PC-3 (cell line): Measurements from ENCODE around the gene RPS8. TPM values are rescaled to one million over a fixed set of nuclear protein-coding genes. Genes with fewer than 3 reads are reported as not detected.

Experiments used
- ATAC-seq: fragments of 200-7000 bp; cut with Tn5 transposase; 2 replicates; pipeline ENCODE4 v1.9.1; 2020; ENCODE audit warnings: mild to moderate bottlenecking, moderate library complexity
- BruUV-seq: library from RNA; stranded (reverse); fragments of 400-500 nt; replicated peaks from 2 replicates; lab custom pipeline; 2021; lab: Mats Ljungman, UMichigan
- CTCF ChIA-PET: fragments of 300-600 bp; sonication (Branson Sonifier 250); formaldehyde crosslinking; loops from one replicate; lab custom pipeline; 2022; ENCODE audit warnings: antibody characterized with exemption; lab: Charles Lee
- POLR2A ChIA-PET: fragments of 300-600 bp; sonication (Branson Sonifier 250); formaldehyde crosslinking; loops from one replicate; lab custom pipeline; 2022; ENCODE audit warnings: antibody characterized with exemption; ENCODE audit not compliant: unreplicated experiment; lab: Charles Lee
- DNase-seq: peaks from one replicate; pipeline ENCODE4 v3.0.0-alpha.2; 2015
- H2AFZ ChIP-seq: fragments of 300-600 bp; sonication (generic); 2 replicates; pipeline ENCODE4 v1.6.0; 2016; ENCODE audit warnings: antibody characterized with exemption, low read length
- H3F3A ChIP-seq: fragments of 300-600 bp; sonication (generic); one replicate; pipeline ENCODE4 v1.6.0; 2017; ENCODE audit warnings: antibody characterized with exemption, low read length, control low read depth, mild to moderate bottlenecking; ENCODE audit not compliant: unreplicated experiment
- H3K27ac ChIP-seq: fragments of 300-600 bp; sonication (generic); 2 replicates; pipeline ENCODE4 v1.5.1; 2016; ENCODE audit warnings: mild to moderate bottlenecking, low read length
- H3K27me3 ChIP-seq: fragments of 300-600 bp; sonication (generic); 2 replicates; pipeline ENCODE4 v1.6.1; 2016; ENCODE audit warnings: low read length, mixed read lengths
- H3K36me3 ChIP-seq: fragments of 300-600 bp; sonication (generic); 2 replicates; pipeline ENCODE4 v1.6.1; 2016; ENCODE audit warnings: low read depth, mixed run types, low read length, mixed read lengths
- H3K4me1 ChIP-seq: fragments of 300-600 bp; sonication (generic); 2 replicates; pipeline ENCODE4 v1.5.1; 2016; ENCODE audit warnings: low read length; ENCODE audit not compliant: insufficient read depth
- H3K4me2 ChIP-seq: fragments of 300-600 bp; sonication (generic); 2 replicates; pipeline ENCODE4 v1.6.0; 2016; ENCODE audit warnings: low read length
- H3K4me3 ChIP-seq: fragments of 300-600 bp; sonication (generic); 2 replicates; pipeline ENCODE4 v1.5.1; 2016; ENCODE audit warnings: mild to moderate bottlenecking, low read length, mixed read lengths
- H3K79me2 ChIP-seq: fragments of 300-600 bp; sonication (generic); 2 replicates; pipeline ENCODE4 v1.6.1; 2017; ENCODE audit warnings: low read length, mixed read lengths
- H3K9ac ChIP-seq: fragments of 300-600 bp; sonication (generic); 2 replicates; pipeline ENCODE4 v1.6.0; 2016; ENCODE audit warnings: mild to moderate bottlenecking, low read length
- H3K9me2 ChIP-seq: fragments of 300-600 bp; sonication (generic); replicated peaks from 2 replicates; pipeline ENCODE4 v1.6.1; 2016; ENCODE audit warnings: mixed run types, low read length, mixed read lengths
- H3K9me3 ChIP-seq: fragments of 300-600 bp; sonication (generic); 2 replicates; pipeline ENCODE4 v1.6.1; 2016; ENCODE audit warnings: low read length, mixed read lengths
- H4K20me1 ChIP-seq: fragments of 300-600 bp; sonication (generic); 2 replicates; pipeline ENCODE4 v1.6.1; 2016; ENCODE audit warnings: low read length, mixed read lengths
- CTCF ChIP-seq: fragments of 300-600 bp; sonication (generic); conservative IDR thresholded peaks from 2 replicates; pipeline ENCODE4 v1.5.1; 2017; ENCODE audit warnings: antibody characterized with exemption, low read depth, mild to moderate bottlenecking, low read length
- EZH2 ChIP-seq: fragments of 300-600 bp; sonication (generic); IDR thresholded peaks from one replicate; pipeline ENCODE4 v1.6.1; 2017; ENCODE audit warnings: antibody characterized with exemption, mild to moderate bottlenecking, low read length; ENCODE audit not compliant: unreplicated experiment
- EZH2phosphoT487 ChIP-seq: fragments of 300-600 bp; sonication (generic); IDR thresholded peaks from 2 replicates; pipeline ENCODE4 v1.6.1; 2018; ENCODE audit warnings: mild to moderate bottlenecking, antibody characterized with exemption, low read length, borderline replicate concordance
- intact Hi-C: fragments of 100-400 bp; cut with micrococcal nuclease; formaldehyde crosslinking; loops from 2 replicates; pipeline ENCODE4 v1.9.0; 2023
- total RNA-seq: library from RNA; depleted of rRNA; stranded (reverse); fragments of >200 nt; gene quantifications from 2 replicates; pipeline ENCODE4 v1.2.3, GENCODE V29; 2014

RPS8 gene
- total RNA-seq, 1 experiment from 2014 or later, result 1,663 TPM

DNA sequence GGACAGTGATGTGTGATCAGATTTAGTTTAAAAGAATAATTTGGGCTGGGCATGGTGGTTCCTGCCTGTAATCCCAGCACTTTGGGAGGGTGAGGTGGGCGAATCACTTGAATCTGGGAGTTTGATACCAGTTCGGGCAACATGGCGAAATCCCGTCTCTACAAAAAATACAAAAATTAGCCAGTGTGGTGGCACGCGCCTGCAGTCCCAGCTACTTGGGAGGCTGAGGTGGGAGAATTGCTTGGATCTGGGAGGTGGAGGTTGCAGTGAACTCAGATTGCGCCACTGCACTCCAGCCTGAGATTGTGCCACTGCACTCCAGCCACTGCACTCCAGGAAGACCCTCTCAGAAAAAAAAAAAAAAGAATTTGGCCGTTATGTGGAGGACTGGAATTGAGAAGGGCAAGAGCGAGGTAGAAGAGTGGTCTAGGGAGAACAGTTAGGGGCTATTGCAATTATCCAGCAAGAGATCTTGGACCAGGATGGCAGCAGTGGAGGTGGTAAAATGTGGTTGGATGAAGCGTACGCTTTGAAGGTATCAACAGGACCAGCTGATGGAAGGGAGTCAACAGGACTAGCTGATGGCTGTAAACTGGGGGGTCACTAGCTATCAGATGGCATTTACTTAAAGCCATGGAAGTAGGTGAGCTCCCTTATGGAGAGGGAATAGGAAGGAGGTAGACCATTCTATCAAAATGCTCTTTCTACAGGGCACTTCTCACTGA is 42.6 kb downstream of the RPS8 start:
- ATAC-seq (no peak), DNase-seq (no peak)
- H2AFZ ChIP-seq, result no peak overlapping the region
- no peaks in the 10 kb centered on the region for H3K9me2 ChIP-seq
- no peak overlapping the region for H3K4me3 ChIP-seq
- no TSS peak for BruUV-seq
- CTCF ChIA-PET, result no interaction called here
- H3K27me3 ChIP-seq, result no peaks in the 10 kb centered on the region
- no peaks in the 10 kb centered on the region for H3K36me3 ChIP-seq
- no peaks in the 10 kb centered on the region for H3F3A ChIP-seq
- H3K9me3 ChIP-seq, result no peaks in the 10 kb centered on the region
- POLR2A ChIA-PET, result no interaction called here
- no peaks in the 10 kb centered on the region for H4K20me1 ChIP-seq
- intact Hi-C loops, result no loop called here
- H3K27ac ChIP-seq, result no peak overlapping the region
- no peak overlapping the region for H3K9ac ChIP-seq
- H3K4me2 ChIP-seq, result no peak overlapping the region
- TF ChIP-seq EZH2, result no peak
- no peak for TF ChIP-seq CTCF
- TF ChIP-seq EZH2phosphoT487, result no peak
- H3K4me1 ChIP-seq, result peaks cover 7% of the 10 kb centered on the region; the same call in 1 of the 2 replicates
- no peaks in the 10 kb centered on the region for H3K79me2 ChIP-seq

DNA sequence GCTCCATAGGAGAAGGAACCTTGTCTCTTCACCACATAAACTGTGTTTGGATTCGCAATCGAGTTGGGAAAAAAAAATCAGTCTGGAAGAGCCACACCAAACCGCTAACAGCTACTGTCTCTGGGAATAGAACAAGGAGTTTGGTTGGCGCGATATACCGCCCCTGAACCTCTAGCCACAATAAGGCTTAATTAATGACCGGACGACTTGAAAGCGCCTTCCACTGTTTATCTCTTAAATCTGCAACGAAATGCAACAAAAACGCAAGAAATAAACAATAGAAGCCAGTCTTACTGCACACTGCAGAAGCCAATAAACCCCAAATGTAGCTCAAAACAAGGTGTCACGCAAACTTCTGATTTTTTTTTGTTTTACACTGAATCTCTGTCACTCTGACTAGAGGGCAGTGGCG is 43.9 kb downstream of the RPS8 start:
- Histone ChIP-seq H3K27ac (0 out of 2 replicates have a peak overlapping the region, but pooled peaks have one; percentile 19), H3K4me1 (peaks cover 7% of the 10 kb centered on the region; the same call in 1 of the 2 replicates), H2AFZ (no peak overlapping the region), H3K9me2 (no peaks in the 10 kb centered on the region), H4K20me1 (no peaks in the 10 kb centered on the region), H3K36me3 (no peaks in the 10 kb centered on the region), H3K9ac (no peak overlapping the region), H3K79me2 (no peaks in the 10 kb centered on the region), H3K27me3 (no peaks in the 10 kb centered on the region), H3K4me2 (peak overlapping the region; percentile 59), H3K9me3 (no peaks in the 10 kb centered on the region), H3F3A (no peaks in the 10 kb centered on the region), H3K4me3 (peak overlapping the region; percentile 48; the same call in 1 of the 2 replicates)
- CTCF ChIA-PET, result interaction anchor here (0.5 to 0.8 kb wide), 2 partner anchors 19 to 92 kb away, joined by 5 to 15 read pairs; partner anchors contain the start of gene PLK3
- ATAC-seq, result no peak
- TF ChIP-seq EZH2phosphoT487 (no peak), CTCF (no peak), EZH2 (no peak)
- intact Hi-C loops, result no loop called here
- POLR2A ChIA-PET, result interaction anchor here (0.5 to 1.3 kb wide), 7 partner anchors 19 to 671 kb away, joined by 3 to 15 read pairs (median 6); partner anchors contain the start of genes PLK3 and PTCH2
- no peak for DNase-seq
- BruUV-seq, result no TSS peak
